ENCODE data around the gene CHTF18.
A peak's percentile ranks its signal among the peaks of the same experiment; 100 is the strongest.

Gene CHTF18

GRCh38 chr16:794853-795466 lies 6.5 kb downstream of the CHTF18 start:
- no peak for DNase-seq

- no peak for DNase-seq
Observed at GRCh38 chr16:795580-796229, 7.3 kb downstream of the CHTF18 start.

- DNase-seq, result no peak
Observed at GRCh38 chr16:796296-797119, 8.1 kb downstream of the CHTF18 start.

- DNase-seq, result no peak
Observed at GRCh38 chr16:797120-797420, 8.7 kb downstream of the CHTF18 start.

GRCh38 chr16:797686-798085 lies 9.3 kb downstream of the CHTF18 start:
- no peak for DNase-seq

- no peak for DNase-seq
Observed at GRCh38 chr16:798666-799065, 10.2 kb downstream of the CHTF18 start.

GRCh38 chr16:799111-799947 lies 10.9 kb downstream of the CHTF18 start:
- no peak for DNase-seq

- DNase-seq, result no peak
Observed at GRCh38 chr16:799948-800833, 11.8 kb downstream of the CHTF18 start, which contains the start of gene GNG13. GNG13 (minus strand) TSS chr16:800734; CDS start chr16:799077, 1,657 bp downstream.

- DNase-seq, result no peak
Observed at GRCh38 chr16:800834-801511, 12.6 kb downstream of the CHTF18 start.

- no peak for DNase-seq
Observed at GRCh38 chr16:801584-802363, 13.4 kb downstream of the CHTF18 start.

GRCh38 chr16:802461-802860 lies 14.0 kb downstream of the CHTF18 start:
- no peak for DNase-seq

- no peak for DNase-seq
Observed at GRCh38 chr16:802914-803753, 14.7 kb downstream of the CHTF18 start.

- DNase-seq, result no peak
Observed at GRCh38 chr16:803754-804080, 15.3 kb downstream of the CHTF18 start.

- no peak for DNase-seq
Observed at GRCh38 chr16:804193-805048, 16.0 kb downstream of the CHTF18 start.

GRCh38 chr16:805474-805873 lies 17.1 kb downstream of the CHTF18 start:
- DNase-seq, result no peak

- DNase-seq, result peak; percentile 38
Observed at GRCh38 chr16:807347-808084, 19.1 kb downstream of the CHTF18 start.

GRCh38 chr16:808085-808386 lies 19.6 kb downstream of the CHTF18 start:
- DNase-seq, result no peak

- DNase-seq, result no peak
Observed at GRCh38 chr16:813204-813915, 24.9 kb downstream of the CHTF18 start.

All from NCI-H1436 treated with DMSO at 0.1 percent for 48 hours (cell line).